Pancreas (tissue), 10 donors: ENCODE results near the gene GMDS. TPM values are rescaled to one million over a fixed set of nuclear protein-coding genes. Genes with fewer than 3 reads are reported as not detected.
A peak's percentile ranks its signal among the peaks of the same experiment; 100 is the strongest.

Source experiments
- ATAC-seq, 4 donors: fragments of 200-7000 bp; cut with Tn5 transposase; one replicate each; pipeline versions ENCODE4 v1.8.0 to v1.9.1; 2020; ENCODE audit warnings: mild to moderate bottlenecking in 4 of 4, moderate library complexity in 4 of 4
- DNase-seq, 6 donors: peaks; one replicate each; pipeline ENCODE4 v3.0.0-alpha.2; 2020
- FAIRE-seq: peaks from 2 replicates; lab custom pipeline; 2012; peaks lifted over from hg19 to GRCh38; lab: Jason Lieb, UNC
- H3K27ac ChIP-seq, 4 donors: fragments of 200-600 bp; sonication (generic); 1 replicate in 3 of 4; 2 replicates in 1 of 4; pipeline versions ENCODE4 v1.5.0 to v1.8.0; 2020
- H3K27me3 ChIP-seq, 4 donors: fragments of 200-600 bp; one replicate each; pipeline ENCODE4 v1.8.0; 2021
- H3K36me3 ChIP-seq, 3 donors: fragments of 200-600 bp; sonication (generic) in 1 of 3; one replicate each; pipeline versions ENCODE4 v1.5.0 to v1.8.0; 2020 to 2021
- H3K4me1 ChIP-seq, 3 donors: fragments of 200-600 bp; one replicate each; pipeline ENCODE4 v1.8.0; 2021
- H3K4me3 ChIP-seq, 4 donors: fragments of 200-600 bp; sonication (generic) in 2 of 4; one replicate each; pipeline versions ENCODE4 v1.5.0 to v1.8.0; 2020 to 2021
- H3K9me3 ChIP-seq, 4 donors: fragments of 200-600 bp; one replicate each; pipeline ENCODE4 v1.8.0; 2021
- CTCF ChIP-seq, 4 donors: fragments of 200-600 bp; sonication (generic) in 3 of 4; IDR thresholded peaks; one replicate each; pipeline versions ENCODE4 v1.5.0 to v1.8.0; 2021; ENCODE audit warnings: antibody characterized with exemption in 4 of 4
- WGBS, 2 donors: extraction: QIAGEN DNeasy Blood & Tissue Kit; methylation state at CpG; one replicate each; pipeline ENCODE4 v1.1.7; 2013; 5-methylcytosine and 5-hydroxymethylcytosine counted together
- intact Hi-C, 3 donors: fragments of 100-400 bp; cut with DNase I; formaldehyde crosslinking; loops; one replicate each; pipeline versions ENCODE4 v1.11.1 to v1.14.2; 2022
- polyA plus RNA-seq, 2 donors: library from polyadenylated mRNA; stranded (reverse); fragments of 200-250 nt; gene quantifications; one replicate each; pipeline ENCODE4 v1.2.3, GENCODE V29; 2013
- total RNA-seq, 6 donors: library from RNA; stranded (reverse); fragmentation: NEBNext Ultra II Directional in 4 of 6; extraction: Animal tissue kit (Norgen Biotek cat#: 25700) in 4 of 6; gene quantifications; one replicate each; pipeline versions ENCODE4 v1.2.1 to v1.2.4, GENCODE V29; 2021 to 2023
- donor health status: healthy with polysubstance abuse.
- donor health status: DM: no; HTN: no; CAD: no; lungs with moderate emphysema.
- donor health status: DM: no; HTN: no; CAD: no.
- donor health status: control.
- donor health status: control.
- donor health status: Bipolar disorder and iron deficiency.
- donor health status: DM: yes; HTN: yes; CAD: no.
- donor health status: DM: no; HTN: no; CAD: no.
- donor health status: DM: no; HTN: no; CAD: no.
- donor health status: DM: yes; HTN: yes; CAD: no.

Gene GMDS
- total and polyA plus RNA-seq, 8 donors: 7.6 to 40.8 (median 26.5) TPM

GRCh38 chr6:1724616-1725015 is 520.8 kb downstream of the GMDS start:
- Histone ChIP-seq H3K36me3 (no peaks in the 10 kb centered on the region), H3K27me3 (no peaks in the 10 kb centered on the region), H3K9me3 (no peaks in the 10 kb centered on the region), H3K4me3 (no peak overlapping the region), H3K27ac (peak overlapping the region in 1 of 4 donors; percentile 2), H3K4me1 (no peaks in the 10 kb centered on the region)
- DNase-seq (no peak), FAIRE-seq (no peak), ATAC-seq (peak in 3 of 4 donors; percentile 76 to 91 (median 82))
- TF ChIP-seq CTCF (IDR thresholded peaks at IDR 0.05): no peak
- intact Hi-C loops: no loop called here
- 76 to 88% methylated on average over 8 of the region's 8 CpGs for WGBS, 2 donors

- no peak for TF ChIP-seq CTCF (IDR thresholded peaks at IDR 0.05)
- FAIRE-seq (no peak), DNase-seq (no peak), ATAC-seq (no peak)
- H3K4me1 ChIP-seq: no peaks in the 10 kb centered on the region
- intact Hi-C loops: no loop called here
- H3K27ac ChIP-seq: no peak overlapping the region
- no peak overlapping the region for H3K4me3 ChIP-seq
- no peaks in the 10 kb centered on the region for H3K27me3 ChIP-seq
- no peaks in the 10 kb centered on the region for H3K9me3 ChIP-seq
- H3K36me3 ChIP-seq: no peaks in the 10 kb centered on the region
- 72 to 74% methylated on average over 9 of the region's 9 CpGs for WGBS, 2 donors
These were observed 521.3 kb downstream of the GMDS start for GRCh38 chr6:1724124-1724523.

GRCh38 chr6:1722801-1723200 is 522.6 kb downstream of the GMDS start:
- TF ChIP-seq CTCF (IDR thresholded peaks at IDR 0.05): no peak
- whole genome bisulfite sequencing, 2 donors: 92 to 95% methylated on average over 2 of the region's 2 CpGs
- Histone ChIP-seq H3K4me3 (no peak overlapping the region), H3K27me3 (no peaks in the 10 kb centered on the region), H3K27ac (no peak overlapping the region), H3K9me3 (no peaks in the 10 kb centered on the region), H3K36me3 (no peaks in the 10 kb centered on the region), H3K4me1 (no peaks in the 10 kb centered on the region)
- intact Hi-C loops: no loop called here
- no peak for ATAC-seq
- no peak for DNase-seq
- FAIRE-seq: no peak

DNA sequence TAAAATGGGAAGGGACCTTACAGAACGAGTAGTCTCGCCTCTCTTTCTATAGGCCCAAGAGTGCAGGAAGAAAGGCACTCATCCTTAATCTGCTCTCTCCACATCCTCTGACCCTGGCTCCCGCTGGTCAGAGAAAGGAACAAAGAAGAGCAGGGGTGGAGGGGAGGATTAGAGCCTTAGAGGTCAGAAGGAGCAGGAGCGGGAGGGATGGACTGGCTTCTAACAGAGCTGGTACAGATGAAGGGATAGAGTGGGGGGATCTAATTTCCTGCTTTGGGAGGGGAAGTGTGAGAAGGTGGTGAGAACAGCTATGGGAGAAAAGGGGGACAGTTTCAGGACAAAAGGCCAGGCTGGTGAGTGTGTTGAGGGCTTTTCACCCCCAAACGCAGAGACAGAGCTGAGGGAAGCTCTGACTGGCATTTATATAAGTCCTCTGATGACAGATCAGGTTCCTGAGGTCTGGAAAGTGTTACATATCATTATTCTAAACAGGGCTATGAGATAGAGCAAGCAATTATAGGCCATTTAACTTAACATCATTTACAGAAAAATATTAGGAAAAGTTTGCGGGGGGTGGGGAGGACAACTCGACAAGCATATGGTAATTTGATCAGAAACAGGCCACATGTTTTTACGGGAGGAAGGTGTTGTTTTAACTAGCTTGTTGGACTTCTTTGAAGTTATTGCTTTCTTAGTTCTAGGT is 524.6 kb downstream of the GMDS start:
- no peak overlapping the region for H3K27ac ChIP-seq
- H3K27me3 ChIP-seq: no peaks in the 10 kb centered on the region
- H3K4me1 ChIP-seq: no peaks in the 10 kb centered on the region
- no peak overlapping the region for H3K4me3 ChIP-seq
- no peaks in the 10 kb centered on the region for H3K36me3 ChIP-seq
- no peak for TF ChIP-seq CTCF (IDR thresholded peaks at IDR 0.05)
- FAIRE-seq (no peak), ATAC-seq (no peak), DNase-seq (no peak)
- intact Hi-C loops: no loop called here
- WGBS, 2 donors: 89% methylated on average over 8 of the region's 8 CpGs
- H3K9me3 ChIP-seq: no peaks in the 10 kb centered on the region

DNA sequence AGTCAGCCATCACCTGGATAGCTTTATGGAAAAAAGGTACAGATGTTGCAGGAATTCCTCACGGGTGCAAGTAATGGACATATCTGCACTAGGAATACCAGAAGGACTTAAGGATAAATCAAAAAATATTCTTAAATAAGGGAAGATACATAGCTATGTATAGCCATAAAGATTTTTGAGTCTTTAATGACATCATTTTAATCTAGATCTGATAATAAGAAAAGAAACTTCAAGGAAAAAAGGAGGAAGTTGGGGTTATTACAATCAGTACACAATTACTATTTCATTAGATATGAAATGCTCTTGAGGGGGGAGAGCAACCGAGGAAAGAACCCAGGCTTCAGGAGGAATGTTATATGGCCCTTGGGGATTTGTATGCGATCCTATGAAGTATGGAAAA is 525.5 kb downstream of the GMDS start:
- Histone ChIP-seq H3K27me3 (no peaks in the 10 kb centered on the region), H3K27ac (no peak overlapping the region), H3K36me3 (no peaks in the 10 kb centered on the region), H3K4me1 (no peaks in the 10 kb centered on the region), H3K9me3 (no peaks in the 10 kb centered on the region), H3K4me3 (no peak overlapping the region)
- FAIRE-seq (no peak), DNase-seq (no peak), ATAC-seq (no peak)
- TF ChIP-seq CTCF (IDR thresholded peaks at IDR 0.05): no peak
- intact Hi-C loops: no loop called here
- 88 to 90% methylated on average over 3 of the region's 3 CpGs for WGBS, 2 donors
